Middle frontal gyrus (tissue), 1 donor: ENCODE results near the gene ZNRF2.
"Not testable (repeated sequence)": the region's sequence is repeated elsewhere in the genome, so short reads cannot be mapped to it uniquely, and the experiment has no call there.

Experiments used
- DNase-seq: peaks from one replicate; pipeline ENCODE4 v3.0.0-alpha.2; 2015; ENCODE audit warnings: low spot score; ENCODE audit errors: extremely low spot score

Gene ZNRF2

GRCh38 chr7:30287625-30288024 is 3.2 kb downstream of the ZNRF2 start:
- DNase-seq, result not testable (repeated sequence)

- DNase-seq, result not testable (repeated sequence)
Observed at GRCh38 chr7:30289634-30290033, 5.2 kb downstream of the ZNRF2 start.

GRCh38 chr7:30290317-30290716 is 5.9 kb downstream of the ZNRF2 start:
- DNase-seq, result not testable (repeated sequence)

GRCh38 chr7:30292416-30293038 is 8.1 kb downstream of the ZNRF2 start:
- not testable (repeated sequence) for DNase-seq

DNA sequence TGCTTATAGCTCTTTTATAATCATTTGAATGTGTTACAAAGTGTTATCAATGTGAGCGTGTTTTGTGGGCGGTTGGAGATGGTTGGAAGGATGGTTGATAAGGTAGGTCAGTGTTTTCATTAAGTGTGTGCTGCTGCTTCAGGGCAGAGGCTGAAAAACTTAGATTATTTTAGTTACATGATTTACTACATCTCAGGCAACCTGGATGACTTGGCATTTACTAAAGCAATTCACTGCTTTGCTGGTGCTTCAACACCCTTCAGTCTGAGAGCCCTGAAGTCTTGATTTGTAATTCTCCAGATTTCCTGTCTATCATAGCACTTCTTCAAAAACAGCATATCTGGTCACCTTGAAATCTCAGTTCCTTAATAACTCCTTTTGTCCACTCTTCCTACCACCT is 11.9 kb downstream of the ZNRF2 start:
- not testable (repeated sequence) for DNase-seq

DNA sequence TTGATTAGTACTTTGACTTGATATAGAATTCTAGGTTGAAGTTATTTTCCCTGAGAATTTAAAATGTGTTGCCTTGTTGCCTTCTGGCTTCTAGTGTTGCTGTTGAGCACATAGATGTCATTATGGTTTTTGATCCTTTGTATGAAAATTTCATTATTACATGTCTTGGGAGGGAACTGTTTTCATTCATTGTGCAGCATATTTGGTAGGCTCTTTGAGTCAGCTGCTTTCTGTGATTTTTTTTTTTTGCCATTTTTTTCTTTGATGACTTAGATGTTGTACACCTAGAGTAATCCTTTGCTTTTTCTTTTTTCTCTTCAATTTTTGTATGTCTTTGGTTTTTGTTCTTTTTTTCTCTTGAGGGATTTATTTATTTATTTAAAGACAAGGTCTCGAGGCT is 13.1 kb downstream of the ZNRF2 start:
- not testable (repeated sequence) for DNase-seq

- DNase-seq, result not testable (repeated sequence)
Observed at GRCh38 chr7:30298409-30298808, 14.0 kb downstream of the ZNRF2 start.

DNA sequence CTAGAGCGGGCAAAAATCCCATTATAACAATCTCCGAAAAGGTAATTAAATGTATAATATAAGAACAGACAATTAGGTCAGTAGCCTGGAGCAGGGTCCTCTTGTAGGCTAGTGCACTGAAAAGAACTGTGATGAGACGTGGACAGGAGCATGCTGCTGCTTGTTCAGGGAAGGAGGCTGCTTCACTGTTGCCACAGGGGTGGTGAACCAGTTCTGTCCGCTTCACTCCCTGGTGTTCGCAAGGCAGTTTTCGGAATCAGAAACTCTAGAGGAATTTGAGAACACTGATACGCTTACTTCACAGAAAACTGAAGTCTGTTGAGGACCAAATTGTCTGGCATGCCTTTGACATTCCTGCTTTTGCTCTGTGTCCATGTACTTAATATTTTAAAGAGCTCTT is 17.4 kb downstream of the ZNRF2 start:
- no peak for DNase-seq

DNA sequence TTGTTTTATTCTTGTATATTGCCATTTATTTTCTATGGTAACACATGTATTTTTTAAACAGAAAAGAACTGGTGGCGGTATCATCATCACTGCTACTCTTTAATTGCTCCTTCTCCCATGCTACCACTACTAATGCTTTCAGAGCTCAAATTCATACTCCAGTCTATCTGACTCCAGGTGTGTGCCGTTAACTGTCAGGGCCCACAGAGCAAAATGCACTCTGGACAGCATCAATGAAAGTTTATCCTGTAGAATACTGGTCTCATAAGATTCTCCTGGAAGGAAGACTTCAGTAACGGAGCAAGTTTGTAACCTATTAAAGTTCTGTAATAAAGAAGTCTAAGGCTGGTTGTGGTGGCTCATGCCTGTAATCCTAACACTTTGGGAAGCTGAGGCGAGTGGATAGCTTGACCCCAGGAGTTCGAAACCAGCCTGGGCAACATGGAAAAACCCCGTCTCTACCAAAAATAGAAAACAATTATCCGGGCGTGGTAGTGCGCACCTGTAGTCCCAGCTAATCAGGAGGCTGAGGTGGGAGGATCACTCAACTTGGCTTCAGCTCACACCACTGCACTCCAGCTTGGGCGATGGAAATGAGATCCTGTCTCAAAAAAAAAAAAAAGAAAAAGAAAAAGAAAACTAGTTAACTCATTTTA is 18.4 kb downstream of the ZNRF2 start:
- no peak for DNase-seq

- no peak for DNase-seq
Observed at GRCh38 chr7:30303312-30304039, 19.1 kb downstream of the ZNRF2 start.

GRCh38 chr7:30304177-30304884 is 19.9 kb downstream of the ZNRF2 start:
- DNase-seq, result no peak

DNA sequence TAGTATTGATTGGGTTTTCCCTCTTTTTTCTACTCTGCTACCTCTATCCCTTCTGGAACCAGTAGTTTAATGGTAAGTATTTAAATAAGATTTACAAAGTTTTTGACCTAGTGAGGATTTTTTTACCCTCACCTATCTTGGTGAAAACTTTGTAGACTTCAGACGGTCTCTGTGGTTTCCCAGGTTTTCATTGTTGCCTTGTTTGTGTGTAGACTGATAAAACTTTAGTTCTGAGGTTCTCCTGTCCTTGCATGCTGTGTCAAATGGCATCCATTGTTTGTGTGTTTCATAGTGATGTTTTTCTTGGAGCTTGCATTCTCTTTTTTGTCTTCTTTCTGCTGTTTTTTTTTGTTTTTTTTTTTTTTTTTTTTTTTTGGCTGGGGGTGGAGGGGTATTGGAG is 22.6 kb downstream of the ZNRF2 start:
- DNase-seq, result no peak

DNA sequence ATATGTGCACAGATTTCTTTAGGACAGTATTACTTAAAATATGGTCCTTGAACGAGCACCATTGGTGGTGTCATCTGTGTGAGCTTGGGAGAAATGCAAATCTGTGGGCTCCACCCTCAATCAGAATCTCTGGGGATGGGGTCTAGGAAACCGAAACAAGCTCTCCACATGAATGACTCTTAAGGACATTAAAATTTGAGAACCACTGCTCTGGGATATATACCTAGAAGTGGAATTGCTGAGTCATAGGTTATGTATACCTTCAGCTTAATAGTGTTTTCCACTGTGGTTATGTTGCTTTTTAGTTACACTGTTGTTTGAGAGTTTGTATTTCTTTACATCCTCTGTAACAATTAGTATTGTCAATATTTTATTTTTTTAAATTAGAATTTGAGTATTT is 24.0 kb downstream of the ZNRF2 start:
- DNase-seq, result no peak

DNA sequence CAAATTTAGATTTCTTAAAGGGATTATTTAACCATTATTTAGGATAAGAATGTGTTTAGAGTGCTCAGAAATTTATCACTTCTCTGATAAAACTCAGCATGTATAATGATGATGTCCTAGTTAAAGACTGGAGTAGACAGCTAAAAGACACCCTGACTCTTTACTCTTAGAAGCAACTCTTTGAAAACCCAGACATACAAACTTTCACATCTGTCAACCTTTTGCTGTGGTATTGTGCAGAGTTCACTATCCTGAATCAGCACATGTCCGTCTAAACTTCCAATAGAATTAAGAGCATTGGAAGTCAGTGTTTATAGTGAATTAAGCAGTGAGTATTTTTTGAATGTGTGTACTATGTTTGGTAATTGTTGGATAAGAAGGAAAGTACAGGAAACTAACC is 24.9 kb downstream of the ZNRF2 start:
- DNase-seq, result no peak

- DNase-seq, result no peak
Observed at GRCh38 chr7:30309842-30310435, 25.5 kb downstream of the ZNRF2 start.

GRCh38 chr7:30310674-30311362 is 26.4 kb downstream of the ZNRF2 start:
- no peak for DNase-seq

GRCh38 chr7:30312178-30312577 is 27.8 kb downstream of the ZNRF2 start:
- no peak for DNase-seq

- DNase-seq, result no peak
Observed at GRCh38 chr7:30313348-30313747, 29.0 kb downstream of the ZNRF2 start.

GRCh38 chr7:30313793-30314192 is 29.4 kb downstream of the ZNRF2 start:
- DNase-seq, result no peak

DNA sequence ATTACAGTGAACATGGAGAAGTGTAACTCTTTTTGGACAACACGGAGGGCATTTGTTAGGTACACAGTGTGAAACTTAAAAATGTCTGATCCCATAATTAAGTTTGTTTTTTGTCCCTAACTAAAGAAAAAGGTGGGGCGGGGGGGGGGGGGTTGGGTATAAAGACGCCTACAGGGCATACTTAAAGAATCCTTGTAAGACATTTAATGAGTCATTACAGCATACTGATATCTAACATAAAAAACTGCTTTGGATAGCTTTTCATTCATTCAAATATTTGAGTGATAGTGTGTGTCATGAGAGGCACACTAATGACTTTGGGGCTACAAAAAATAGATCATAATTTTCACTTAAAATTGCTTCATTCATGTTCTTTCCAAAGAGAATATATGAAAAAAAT is 31.2 kb downstream of the ZNRF2 start:
- no peak for DNase-seq

DNA sequence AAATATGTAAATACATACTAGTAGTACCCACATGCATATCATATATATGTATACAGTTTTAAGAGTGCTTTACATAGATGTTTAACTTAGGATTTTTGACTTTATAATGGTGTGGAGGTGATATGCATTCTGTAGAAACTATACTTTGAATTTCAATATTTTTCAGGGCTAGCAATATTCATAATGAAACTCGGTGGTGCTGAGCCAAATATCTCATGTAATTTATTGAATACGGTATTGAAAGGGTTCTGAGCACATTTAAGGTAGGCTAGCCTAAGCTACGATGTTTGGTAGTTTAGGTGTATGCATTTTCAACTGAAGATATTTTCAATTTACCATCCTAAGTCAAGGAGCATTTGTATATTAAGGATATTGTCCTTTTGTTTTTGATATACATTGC is 36.0 kb downstream of the ZNRF2 start:
- no peak for DNase-seq
